OCI-LY3 (cell line): ENCODE results near the gene CFAP43.

Experiments used
- CTCF ChIP-seq: fragments of 200-600, 300-600 bp; sonication (generic); IDR thresholded peaks from 2 replicates; pipeline ENCODE4 v1.5.1; 2014; ENCODE audit warnings: antibody characterized with exemption, low read length, low read depth
- EZH2phosphoT487 ChIP-seq: fragments of 200-600 bp; shearing (Covaris generic); IDR thresholded peaks from 2 replicates; pipeline ENCODE4 v1.6.1; 2018; ENCODE audit warnings: antibody characterized with exemption, mixed run types, low read depth

- no peak for TF ChIP-seq CTCF
- no peak for TF ChIP-seq EZH2phosphoT487
Measured at GRCh38 chr10:104273899-104274575, 41.9 kb upstream of the CFAP43 start.
